Glutamatergic neuron (in vitro differentiated cells): Measurements from ENCODE around the gene EPN1. TPM values are rescaled to one million over a fixed set of nuclear protein-coding genes. Genes with fewer than 3 reads are reported as not detected.

Experiments used
- DNase-seq: peaks from one replicate; pipeline ENCODE4 v3.0.0; 2022
- H3K27ac Mint-ChIP-seq: one replicate; pipeline ENCODE4 v1.8.0; 2020; ENCODE audit warnings: mild to moderate bottlenecking, mixed read lengths, inconsistent platforms; ENCODE audit not compliant: unreplicated experiment
- H3K27me3 Mint-ChIP-seq: one replicate; pipeline ENCODE4 v1.8.0; 2020; ENCODE audit warnings: mild to moderate bottlenecking, moderate library complexity, mixed read lengths, inconsistent platforms; ENCODE audit not compliant: unreplicated experiment
- H3K36me3 Mint-ChIP-seq: one replicate; pipeline ENCODE4 v1.8.0; 2020; ENCODE audit warnings: mild to moderate bottlenecking, mixed read lengths, inconsistent platforms; ENCODE audit not compliant: unreplicated experiment
- H3K4me1 Mint-ChIP-seq: one replicate; pipeline ENCODE4 v1.8.0; 2020; ENCODE audit warnings: mild to moderate bottlenecking, low read depth, mixed read lengths, inconsistent platforms; ENCODE audit not compliant: unreplicated experiment
- H3K4me3 Mint-ChIP-seq: one replicate; pipeline ENCODE4 v1.8.0; 2020; ENCODE audit warnings: mild to moderate bottlenecking, mixed read lengths, inconsistent platforms; ENCODE audit not compliant: unreplicated experiment
- H3K9me3 Mint-ChIP-seq: one replicate; pipeline ENCODE4 v1.8.0; 2020; ENCODE audit warnings: mild to moderate bottlenecking, moderate library complexity, mixed read lengths, inconsistent platforms; ENCODE audit not compliant: unreplicated experiment
- CTCF ChIP-seq: fragments of 200-600 bp; sonication (generic); IDR thresholded peaks from one replicate; pipeline ENCODE4 v1.5.0; 2021; ENCODE audit not compliant: partially characterized antibody, unreplicated experiment
- total RNA-seq: library from RNA; stranded (reverse); fragmentation: NEBNext Ultra II Directional; extraction: Animal tissue kit (Norgen Biotek cat#: 25700); gene quantifications from one replicate; pipeline ENCODE4 v1.2.1, GENCODE V29; 2021; ENCODE audit not compliant: unreplicated experiment

The EPN1 gene
- total RNA-seq, 1 donor from 2014 or later, result 150 TPM

GRCh38 chr19:55653651-55654322 is 21.2 kb upstream of the EPN1 start:
- H3K4me3 Mint-ChIP-seq, result peak overlapping the region; percentile 97
- H3K9me3 Mint-ChIP-seq, result peaks cover 16% of the 10 kb centered on the region
- peak; percentile 99 for TF ChIP-seq CTCF
- DNase-seq, result peak; percentile 97
- no peaks in the 10 kb centered on the region for H3K36me3 Mint-ChIP-seq
- peak overlapping the region; percentile 98 for H3K27ac Mint-ChIP-seq
- peaks cover 13% of the 10 kb centered on the region for H3K27me3 Mint-ChIP-seq
- peaks cover 16% of the 10 kb centered on the region for H3K4me1 Mint-ChIP-seq

GRCh38 chr19:55654323-55654867 is 20.6 kb upstream of the EPN1 start:
- DNase-seq, result peak; percentile 99
- peak overlapping the region; percentile 98 for H3K27ac Mint-ChIP-seq
- H3K36me3 Mint-ChIP-seq, result no peaks in the 10 kb centered on the region
- H3K4me1 Mint-ChIP-seq, result peaks cover 17% of the 10 kb centered on the region
- H3K9me3 Mint-ChIP-seq, result peaks cover 16% of the 10 kb centered on the region
- H3K4me3 Mint-ChIP-seq, result peak overlapping the region; percentile 97
- peaks cover 13% of the 10 kb centered on the region for H3K27me3 Mint-ChIP-seq
- no peak for TF ChIP-seq CTCF

- Mint-ChIP-seq H3K36me3 (no peaks in the 10 kb centered on the region), H3K27me3 (peaks cover 11% of the 10 kb centered on the region), H3K9me3 (peaks cover 18% of the 10 kb centered on the region), H3K4me3 (peak within 1 kb of the TSS; percentile 97), H3K4me1 (peaks cover 20% of the 10 kb centered on the region), H3K27ac (peak within 1 kb of the TSS; percentile 98)
- peak; percentile 98 for DNase-seq
- TF ChIP-seq CTCF, result no peak
These were observed 20.0 kb upstream of the EPN1 start, which contains the start of gene U2AF2 for GRCh38 chr19:55654868-55655647. Gene U2AF2 (plus strand): TSS chr19:55655035. CDS start chr19:55655105, 70 bp downstream.

- no peak for DNase-seq
- Mint-ChIP-seq H3K27ac (peak overlapping the region; percentile 88), H3K27me3 (peaks cover 11% of the 10 kb centered on the region), H3K36me3 (no peaks in the 10 kb centered on the region), H3K4me1 (peaks cover 20% of the 10 kb centered on the region), H3K4me3 (peak overlapping the region; percentile 97), H3K9me3 (peaks cover 18% of the 10 kb centered on the region)
- no peak for TF ChIP-seq CTCF
These were observed 19.4 kb upstream of the EPN1 start for GRCh38 chr19:55655648-55656040.
